ENCODE measurements around the gene SHROOM4. TPM values are rescaled to one million over a fixed set of nuclear protein-coding genes. Genes with fewer than 3 reads are reported as not detected.

The SHROOM4 gene
- total RNA-seq, 3 donors from 2014 or later (not counting 1 experiment from before 2014, with no cell fraction given) = 0.05 to 0.09 TPM; not detected in 1

DNA sequence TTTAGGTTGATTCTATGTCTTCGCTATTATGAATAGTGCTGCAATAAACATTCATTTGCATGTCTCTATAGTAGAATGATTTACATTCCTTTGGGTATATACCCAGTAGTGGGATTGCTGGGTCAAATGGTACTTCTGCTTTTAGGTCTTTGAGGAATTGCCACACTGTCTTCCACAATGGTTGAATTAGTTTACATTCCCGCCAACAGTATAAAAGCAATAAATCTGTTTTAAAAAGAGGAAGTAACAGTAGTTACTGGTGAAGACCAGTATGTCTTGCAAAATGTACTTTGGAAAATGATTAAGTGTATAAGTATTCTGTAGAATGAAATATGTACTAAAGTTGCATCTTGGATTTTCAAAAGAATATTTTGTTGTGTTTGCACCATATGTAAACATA lies 77.3 kb downstream of the SHROOM4 start:
- no CpG with 5 or more reads among the region's 2 CpGs for WGBS (ENCODE audit: insufficient coverage)
- intact Hi-C loops (cut with micrococcal nuclease) = no loop called here
- Histone ChIP-seq H3K4me3 (ENCODE audit: low read length) (no peak overlapping the region), H3K36me3 (ENCODE audit: control insufficient read depth, insufficient read depth, low read length) (no peaks in the 10 kb centered on the region), H3K4me1 (ENCODE audit: control insufficient read depth, insufficient read depth, low read length) (no peaks in the 10 kb centered on the region), H3K9me3 (ENCODE audit: control insufficient read depth, insufficient read depth, low read length) (no peaks in the 10 kb centered on the region), H3K27ac (ENCODE audit: low read length) (no peak overlapping the region), H3K27me3 (ENCODE audit: control insufficient read depth, insufficient read depth, low read length) (no peaks in the 10 kb centered on the region)
- TF ChIP-seq, protein P1, sequence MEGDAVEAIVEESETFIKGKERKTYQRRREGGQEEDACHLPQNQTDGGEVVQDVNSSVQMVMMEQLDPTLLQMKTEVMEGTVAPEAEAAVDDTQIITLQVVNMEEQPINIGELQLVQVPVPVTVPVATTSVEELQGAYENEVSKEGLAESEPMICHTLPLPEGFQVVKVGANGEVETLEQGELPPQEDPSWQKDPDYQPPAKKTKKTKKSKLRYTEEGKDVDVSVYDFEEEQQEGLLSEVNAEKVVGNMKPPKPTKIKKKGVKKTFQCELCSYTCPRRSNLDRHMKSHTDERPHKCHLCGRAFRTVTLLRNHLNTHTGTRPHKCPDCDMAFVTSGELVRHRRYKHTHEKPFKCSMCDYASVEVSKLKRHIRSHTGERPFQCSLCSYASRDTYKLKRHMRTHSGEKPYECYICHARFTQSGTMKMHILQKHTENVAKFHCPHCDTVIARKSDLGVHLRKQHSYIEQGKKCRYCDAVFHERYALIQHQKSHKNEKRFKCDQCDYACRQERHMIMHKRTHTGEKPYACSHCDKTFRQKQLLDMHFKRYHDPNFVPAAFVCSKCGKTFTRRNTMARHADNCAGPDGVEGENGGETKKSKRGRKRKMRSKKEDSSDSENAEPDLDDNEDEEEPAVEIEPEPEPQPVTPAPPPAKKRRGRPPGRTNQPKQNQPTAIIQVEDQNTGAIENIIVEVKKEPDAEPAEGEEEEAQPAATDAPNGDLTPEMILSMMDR (IDR thresholded peaks at IDR 0.05) = no peak
- peaks cover 2 to 30% of the 10 kb centered on the region in 2 donors for H3K27me3 Mint-ChIP-seq (ENCODE audit: low read depth in 2 of 2)
- no peak overlapping the region for H3K4me3 Mint-ChIP-seq
- H3K9me3 Mint-ChIP-seq = no peaks in the 10 kb centered on the region
- no peak for DNase-seq
- no peaks in the 10 kb centered on the region for H3K36me3 Mint-ChIP-seq
- ATAC-seq = no peak
- H3K4me1 Mint-ChIP-seq = no peaks in the 10 kb centered on the region
- H3K27ac Mint-ChIP-seq = no peak overlapping the region

DNA sequence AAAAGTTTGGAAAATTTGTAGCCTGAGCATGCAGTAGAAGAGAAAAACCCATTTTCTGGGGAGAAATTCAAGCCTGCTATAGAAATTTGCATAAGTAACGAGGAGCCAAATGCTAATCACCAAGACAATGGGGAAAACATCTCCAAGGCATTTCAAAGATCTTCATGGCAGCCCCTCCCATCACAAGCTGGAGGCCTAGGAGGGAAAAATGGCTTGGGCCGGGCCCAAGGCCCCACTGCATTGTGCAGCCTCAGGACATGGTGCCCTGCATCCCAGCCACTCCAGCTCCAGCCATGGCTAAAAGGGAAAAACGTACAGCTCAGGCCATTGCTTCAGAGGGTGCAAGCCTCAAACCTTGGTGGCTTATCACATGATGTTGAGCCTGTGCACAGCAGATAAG lies 87.7 kb downstream of the SHROOM4 start:
- no peaks in the 10 kb centered on the region for H3K36me3 ChIP-seq (ENCODE audit: control insufficient read depth, insufficient read depth, low read length)
- no peak overlapping the region for H3K4me3 ChIP-seq (ENCODE audit: low read length)
- 65% methylated on average over 2 of the region's 3 CpGs for WGBS (ENCODE audit: insufficient coverage)
- no peaks in the 10 kb centered on the region for H3K4me1 ChIP-seq (ENCODE audit: control insufficient read depth, insufficient read depth, low read length)
- H3K27ac ChIP-seq (ENCODE audit: low read length) = no peak overlapping the region
- Mint-ChIP-seq H3K27ac (no peak overlapping the region), H3K36me3 (no peaks in the 10 kb centered on the region), H3K4me3 (no peak overlapping the region), H3K27me3 (ENCODE audit: low read depth in 2 of 2) (peaks cover 0 to 13% of the 10 kb centered on the region in 2 donors), H3K9me3 (no peaks in the 10 kb centered on the region), H3K4me1 (no peaks in the 10 kb centered on the region)
- intact Hi-C loops (cut with micrococcal nuclease) = no loop called here
- TF ChIP-seq, protein P1 (IDR thresholded peaks at IDR 0.05) = no peak
- no peak for DNase-seq
- no peaks in the 10 kb centered on the region for H3K9me3 ChIP-seq (ENCODE audit: control insufficient read depth, insufficient read depth, low read length)
- no peaks in the 10 kb centered on the region for H3K27me3 ChIP-seq (ENCODE audit: control insufficient read depth, insufficient read depth, low read length)
- no peak for ATAC-seq

DNA sequence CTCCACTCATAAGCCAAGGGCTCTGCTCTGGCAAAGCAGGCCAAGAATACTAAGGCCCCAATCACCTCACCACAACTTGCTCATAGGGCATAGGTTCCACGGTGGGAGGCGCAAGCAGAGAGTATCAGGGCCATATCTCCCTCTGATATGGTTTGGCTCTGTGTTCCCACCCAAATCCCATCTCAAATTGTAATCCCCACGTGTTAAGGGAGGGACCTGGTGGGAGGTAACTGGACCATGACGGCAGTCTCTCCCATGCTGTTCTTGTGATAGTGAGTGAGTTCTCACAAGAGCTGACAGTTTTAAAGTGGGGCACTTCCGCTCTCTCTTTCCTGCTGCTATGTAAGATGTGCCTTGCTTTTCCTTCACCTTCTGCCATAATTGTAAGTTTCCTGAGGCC lies 88.7 kb downstream of the SHROOM4 start:
- DNase-seq (no peak), ATAC-seq (no peak)
- Mint-ChIP-seq H3K27ac (no peak overlapping the region), H3K4me3 (no peak overlapping the region), H3K4me1 (no peaks in the 10 kb centered on the region), H3K9me3 (no peaks in the 10 kb centered on the region), H3K27me3 (ENCODE audit: low read depth in 2 of 2) (peaks cover 0 to 13% of the 10 kb centered on the region in 2 donors), H3K36me3 (no peaks in the 10 kb centered on the region)
- H3K4me1 ChIP-seq (ENCODE audit: control insufficient read depth, insufficient read depth, low read length) = no peaks in the 10 kb centered on the region
- H3K27ac ChIP-seq (ENCODE audit: low read length) = no peak overlapping the region
- intact Hi-C loops (cut with micrococcal nuclease) = no loop called here
- WGBS (ENCODE audit: insufficient coverage) = 94% methylated on average over 2 of the region's 5 CpGs
- H3K27me3 ChIP-seq (ENCODE audit: control insufficient read depth, insufficient read depth, low read length) = no peaks in the 10 kb centered on the region
- no peaks in the 10 kb centered on the region for H3K9me3 ChIP-seq (ENCODE audit: control insufficient read depth, insufficient read depth, low read length)
- no peaks in the 10 kb centered on the region for H3K36me3 ChIP-seq (ENCODE audit: control insufficient read depth, insufficient read depth, low read length)
- no peak overlapping the region for H3K4me3 ChIP-seq (ENCODE audit: low read length)
- TF ChIP-seq, protein P1 (IDR thresholded peaks at IDR 0.05) = no peak

DNA sequence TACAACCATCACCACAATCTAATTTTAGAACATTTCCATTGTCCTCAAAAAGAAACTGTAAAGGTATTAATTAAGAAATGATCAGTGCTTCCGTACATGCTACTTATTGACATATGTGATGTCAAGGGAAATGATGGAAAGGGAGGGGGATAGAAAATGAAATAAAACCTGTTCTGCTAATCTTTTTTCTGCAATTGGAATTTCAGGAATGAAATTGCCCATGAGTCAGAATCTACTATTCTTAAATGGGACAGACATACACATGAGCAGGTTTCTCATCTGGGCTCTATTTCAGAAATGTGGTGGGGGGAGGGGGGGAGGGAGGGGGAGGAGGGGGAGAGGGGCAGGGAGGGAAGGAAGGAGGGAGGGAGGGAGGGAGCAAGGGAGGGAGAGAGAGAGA lies 91.0 kb downstream of the SHROOM4 start:
- H3K9me3 ChIP-seq (ENCODE audit: control insufficient read depth, insufficient read depth, low read length) = no peaks in the 10 kb centered on the region
- Mint-ChIP-seq H3K4me3 (no peak overlapping the region), H3K36me3 (no peaks in the 10 kb centered on the region), H3K27me3 (ENCODE audit: low read depth in 2 of 2) (peaks cover 0 to 6% of the 10 kb centered on the region in 2 donors), H3K27ac (no peak overlapping the region), H3K4me1 (no peaks in the 10 kb centered on the region), H3K9me3 (no peaks in the 10 kb centered on the region)
- intact Hi-C loops (cut with micrococcal nuclease) = no loop called here
- H3K27me3 ChIP-seq (ENCODE audit: control insufficient read depth, insufficient read depth, low read length) = no peaks in the 10 kb centered on the region
- DNase-seq (no peak), ATAC-seq (no peak)
- no peak overlapping the region for H3K27ac ChIP-seq (ENCODE audit: low read length)
- no peaks in the 10 kb centered on the region for H3K4me1 ChIP-seq (ENCODE audit: control insufficient read depth, insufficient read depth, low read length)
- TF ChIP-seq, protein P1 (IDR thresholded peaks at IDR 0.05) = no peak
- no peak overlapping the region for H3K4me3 ChIP-seq (ENCODE audit: low read length)
- H3K36me3 ChIP-seq (ENCODE audit: control insufficient read depth, insufficient read depth, low read length) = no peaks in the 10 kb centered on the region
- no CpG with 5 or more reads among the region's 1 CpG for WGBS (ENCODE audit: insufficient coverage)

All from natural killer cell (primary cell).